Right renal pelvis (tissue), 4 donors: ENCODE measurements around the gene AQP9. TPM values are rescaled to one million over a fixed set of nuclear protein-coding genes. Genes with fewer than 3 reads are reported as not detected.

Experiments used
- DNase-seq, 4 donors: peaks; one replicate each; pipeline ENCODE4 v3.0.0-alpha.2; 2013; ENCODE audit warnings: low read depth in 4 of 4, low spot score in 3 of 4, missing footprints in 1 of 4
- polyA plus RNA-seq, 4 donors: library from polyadenylated mRNA; unstranded; fragments of 120-200 nt; gene quantifications; one replicate each; pipeline ENCODE4 v1.2.1, GENCODE V29; 2013; ENCODE audit not compliant: insufficient read length in 4 of 4

AQP9 gene
- polyA plus RNA-seq, 4 donors: 0.07 to 0.21 (median 0.12) TPM

DNA sequence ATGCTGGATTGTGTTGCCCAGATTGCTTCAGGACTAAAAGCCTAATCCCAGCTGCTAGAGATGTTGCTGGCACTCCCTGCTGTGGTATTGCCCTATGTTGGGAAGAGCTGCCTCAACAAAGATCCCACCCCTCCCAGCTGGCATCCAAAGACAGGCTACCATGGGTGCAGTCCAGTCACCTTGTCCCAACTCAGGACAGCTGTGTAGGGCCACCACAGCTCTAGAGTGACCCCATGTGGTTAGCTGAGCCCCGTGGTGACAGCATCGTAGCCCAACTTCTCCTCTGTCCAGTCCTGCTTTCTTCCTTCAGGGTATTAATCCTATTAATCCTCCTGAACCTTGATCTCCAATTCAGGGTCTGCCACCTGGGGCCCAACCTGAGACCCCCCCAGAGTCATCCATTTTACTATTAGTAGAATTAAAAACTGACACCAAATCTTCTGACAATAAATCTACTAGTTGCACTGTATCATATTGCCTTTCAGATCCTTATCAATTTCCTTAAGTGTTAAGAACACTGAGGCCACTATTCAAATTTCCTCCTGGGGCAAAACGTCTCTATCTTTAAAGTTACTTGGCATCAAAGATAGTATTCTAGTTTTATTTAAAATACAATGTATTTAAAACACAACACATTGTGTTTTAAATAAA lies 83.5 kb downstream of the AQP9 start:
- DNase-seq: no peak

DNA sequence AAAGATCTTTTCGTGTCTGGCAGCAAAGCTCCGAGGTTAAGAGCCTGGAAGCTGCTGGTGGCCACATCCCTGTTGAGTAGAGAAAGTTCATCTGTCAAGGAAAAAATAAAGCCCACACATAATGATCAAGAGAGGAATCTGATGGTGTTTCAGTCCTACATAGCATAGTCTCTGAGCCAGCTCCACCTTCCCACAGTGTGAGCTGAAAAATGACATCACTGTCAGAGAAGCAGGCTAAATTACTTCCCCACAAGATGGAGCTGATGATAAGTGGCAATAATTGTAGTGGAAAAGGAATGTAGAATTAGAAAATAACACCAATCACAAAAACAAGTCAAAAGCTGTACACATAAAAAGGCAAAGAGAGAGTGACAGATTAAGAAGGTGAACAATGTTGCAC lies 84.5 kb downstream of the AQP9 start:
- DNase-seq: no peak

DNA sequence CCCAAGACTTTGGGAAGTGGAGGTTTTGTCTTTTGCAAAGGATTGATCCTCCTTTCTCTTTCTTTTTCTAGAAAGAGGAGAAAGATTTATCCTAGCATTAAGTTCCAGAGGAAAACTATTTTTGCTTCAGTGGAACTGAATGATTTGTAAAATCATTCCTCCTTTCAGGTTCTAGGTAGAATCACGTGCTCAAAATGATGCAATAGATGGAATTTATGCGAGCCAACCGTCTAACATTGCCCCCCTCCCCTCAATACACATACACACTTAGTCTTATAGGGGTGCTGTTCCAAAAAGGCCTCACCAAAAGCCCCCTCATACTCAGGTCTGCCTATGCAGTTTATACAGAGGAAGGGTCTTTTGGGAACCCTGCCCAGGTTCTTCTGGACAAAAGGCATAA lies 85.3 kb downstream of the AQP9 start:
- DNase-seq: no peak

DNA sequence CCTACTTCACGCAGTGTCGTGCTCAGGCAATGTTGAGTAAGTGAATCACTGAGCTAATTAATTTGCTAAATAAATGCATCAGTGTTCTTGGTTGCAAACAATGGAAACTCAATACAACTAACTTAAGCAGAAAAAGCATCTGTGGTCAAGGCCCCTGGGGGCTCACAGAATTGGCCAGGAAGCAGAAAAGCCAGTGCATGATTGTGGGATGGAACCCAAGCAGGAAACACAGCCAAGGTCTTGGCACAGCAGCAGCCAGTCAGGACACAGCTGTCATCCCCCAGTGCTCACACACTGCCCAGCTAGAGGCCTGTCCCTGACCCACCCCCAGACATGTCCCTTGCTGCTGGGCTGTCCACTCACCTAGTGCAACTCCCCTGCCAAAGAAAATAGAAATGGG lies 85.9 kb downstream of the AQP9 start:
- DNase-seq: no peak

DNA sequence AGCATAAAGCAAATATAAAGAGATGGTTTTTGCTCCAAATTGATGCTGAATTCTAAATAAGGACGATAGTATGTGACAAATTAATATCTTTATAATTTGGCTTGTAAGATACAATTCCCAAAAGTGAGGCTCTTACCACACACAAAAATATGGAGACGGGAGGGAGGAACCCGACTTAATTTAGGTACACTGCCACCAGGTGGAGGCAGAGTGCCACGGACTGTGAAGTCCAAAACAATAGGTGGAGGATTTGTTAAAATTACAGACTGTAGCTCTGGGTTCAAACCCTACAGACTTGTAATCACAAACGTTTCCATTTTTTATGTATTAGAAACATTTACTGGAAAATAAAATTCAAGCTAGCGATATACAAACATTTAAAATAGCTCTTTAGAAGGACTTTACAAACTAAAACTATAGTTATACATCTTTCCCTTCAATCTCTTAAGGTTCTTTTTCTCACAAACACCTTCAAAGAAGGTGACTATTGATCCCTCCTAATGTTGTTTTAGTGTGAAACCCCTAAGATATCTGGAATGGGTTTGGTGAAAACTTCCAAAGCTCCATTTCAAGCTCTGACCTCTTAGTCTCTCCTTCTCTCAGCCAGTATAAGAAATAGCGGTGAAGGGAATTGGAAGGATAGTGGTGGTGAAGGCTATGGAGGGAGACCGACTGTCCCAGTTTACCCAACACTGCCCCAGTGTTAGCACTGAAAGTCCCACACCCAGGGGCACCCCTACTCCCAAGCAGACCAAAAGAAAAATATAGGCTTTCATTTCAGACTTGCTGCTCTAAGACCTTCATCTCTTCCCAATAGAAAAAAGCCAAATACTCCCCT lies 89.7 kb downstream of the AQP9 start:
- peak; percentile 41 to 59 (median 54) for DNase-seq

DNA sequence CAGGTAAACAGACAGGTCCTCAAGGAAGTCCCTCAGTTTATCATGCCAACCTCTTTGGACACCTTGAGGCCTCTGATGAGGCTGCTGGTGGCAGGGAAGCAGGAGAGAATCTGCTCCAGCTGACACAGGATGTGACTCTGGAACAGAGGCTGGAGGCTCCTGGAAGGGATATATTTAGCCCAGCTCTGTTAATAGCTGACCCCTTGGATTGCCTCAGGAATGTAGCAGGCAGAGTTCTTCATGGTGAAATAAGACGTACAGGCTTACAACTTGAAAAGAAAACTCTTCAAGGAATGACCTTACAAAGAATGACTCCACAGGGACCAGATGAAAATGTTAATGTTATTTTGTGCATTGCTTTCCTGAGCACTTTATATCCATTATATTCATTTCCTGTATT lies 90.5 kb downstream of the AQP9 start:
- DNase-seq: peak in 2 of 4 donors; percentile 14 to 30

DNA sequence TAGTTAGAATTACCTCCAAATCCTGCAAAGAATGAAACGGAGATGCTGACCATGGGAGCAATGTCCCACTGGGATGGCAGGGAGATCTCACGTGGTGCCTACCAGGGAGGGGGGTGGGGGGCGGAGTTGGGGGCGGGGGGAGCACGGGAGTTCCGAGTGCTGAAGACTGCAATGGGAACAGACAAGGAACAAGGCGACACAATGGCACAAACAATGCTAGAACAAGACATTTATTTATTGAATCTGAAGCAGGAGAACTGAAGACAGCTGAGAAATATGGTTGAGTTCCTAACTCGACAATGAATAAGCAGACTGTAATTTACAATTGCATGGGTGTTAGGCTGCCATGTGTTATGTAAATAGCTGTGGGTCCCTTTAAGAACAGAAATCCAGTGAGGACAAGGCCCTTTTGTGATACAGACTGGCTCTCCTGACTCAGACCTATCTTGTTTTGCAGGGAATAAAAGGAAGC lies 91.2 kb downstream of the AQP9 start:
- DNase-seq: no peak

DNA sequence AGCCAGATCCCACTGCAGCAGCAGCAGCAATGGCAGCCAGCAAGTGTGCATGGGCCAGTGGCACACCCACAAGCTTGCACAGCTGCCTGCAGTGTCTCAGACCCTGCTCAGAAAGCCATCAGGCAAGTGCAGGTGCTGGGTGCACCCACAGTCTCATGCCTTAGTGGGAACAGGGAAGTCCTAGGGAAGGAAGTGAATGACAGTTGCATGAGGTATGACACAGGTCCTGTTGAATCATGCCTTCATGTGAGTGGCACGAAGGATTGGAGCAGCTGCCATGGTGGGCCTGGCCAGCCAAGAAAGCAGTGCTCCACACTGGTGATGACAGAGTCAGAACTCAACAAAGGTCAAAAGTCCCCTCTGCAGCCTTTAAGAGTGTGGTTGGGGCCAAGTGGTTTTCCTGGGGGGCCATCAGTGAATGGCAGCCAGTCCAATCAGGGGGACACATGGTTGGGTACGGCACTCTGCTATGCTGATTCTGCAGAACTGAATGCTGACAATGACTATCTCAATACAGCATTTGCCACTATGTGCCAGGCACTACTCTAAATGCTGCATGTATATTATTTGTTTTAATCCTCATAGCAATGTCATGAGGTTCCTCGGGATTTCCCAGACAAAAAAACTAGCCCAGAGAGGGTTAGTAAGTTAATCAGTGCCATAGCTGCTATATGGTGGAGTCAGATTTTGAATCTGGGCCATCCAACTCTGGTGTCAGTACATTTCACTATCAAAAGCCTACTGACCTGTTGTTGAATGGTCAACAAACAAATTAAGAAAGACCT lies 94.3 kb downstream of the AQP9 start:
- DNase-seq: no peak

DNA sequence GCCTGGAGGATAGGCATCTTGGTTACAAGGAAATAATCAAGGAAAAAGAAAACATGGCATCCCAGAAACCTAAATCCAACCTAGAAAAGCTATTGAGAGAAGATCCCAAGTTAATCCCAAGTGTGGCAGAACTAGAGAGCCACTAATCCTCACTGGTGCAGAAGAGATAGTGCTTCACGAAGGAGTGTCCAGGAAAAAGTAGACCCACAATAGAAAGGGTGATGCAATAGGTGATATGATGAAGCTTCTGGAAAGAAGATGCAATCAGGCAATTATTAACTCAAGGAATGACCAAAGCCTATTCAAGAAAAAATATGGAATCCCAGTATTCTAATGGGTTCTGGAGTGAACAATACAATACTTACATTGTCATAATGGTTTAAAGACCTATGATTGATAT lies 95.2 kb downstream of the AQP9 start:
- no peak for DNase-seq

Other genes with a start within 250 kb of the AQP9 start
- gene ALDH1A2, start 72.7 kb upstream of the AQP9 start, polyA plus RNA-seq: 100 to 1,000 TPM; 256 to 341 (median 308) TPM